SK-N-SH (cell line): ENCODE measurements around the gene CRIM1. TPM values are rescaled to one million over a fixed set of nuclear protein-coding genes. Genes with fewer than 3 reads are reported as not detected.

Experiments used
- CTCF ChIA-PET: fragments of 300-600, 350-600 bp; formaldehyde crosslinking; extraction: SDS; loops from one replicate; lab custom pipeline; 2021; lab: Yijun Ruan, JAX
- POLR2A ChIA-PET: fragments of 350-600 bp; sonication (Branson Sonifier 250); formaldehyde crosslinking; extraction: SDS; loops from one replicate; lab custom pipeline; 2020; ENCODE audit warnings: antibody characterized with exemption, inconsistent platforms; lab: Yijun Ruan, JAX
- DNase-seq: peaks from one replicate; pipeline ENCODE4 v3.0.0; 2012
- H2AFZ ChIP-seq: fragments of 200-600 bp; sonication (generic); 2 replicates; pipeline ENCODE4 v1.8.1; 2016; ENCODE audit warnings: antibody characterized with exemption, mild to moderate bottlenecking, low read depth
- H3F3A ChIP-seq: fragments of 200-600 bp; sonication (generic); replicated peaks from 2 replicates; pipeline ENCODE3; 2016; ENCODE audit warnings: antibody characterized with exemption, mild to moderate bottlenecking; ENCODE audit not compliant: insufficient read depth
- H3K27ac ChIP-seq, 2 experiments: fragments of 200-500 bp in 1 of 2; fragments of 200-600 bp in 1 of 2; sonication (Bioruptor generic) in 1 of 2; sonication (generic), shearing (Covaris generic) in 1 of 2; 2 replicates each; pipeline versions ENCODE4 v1.5.1 to v1.6.1; 2014 to 2016; ENCODE audit warnings: low read depth in 2 of 2, inconsistent platforms in 1 of 2, low read length in 1 of 2, mild to moderate bottlenecking in 1 of 2, mixed read lengths in 1 of 2
- H3K27me3 ChIP-seq: fragments of 200-600 bp; sonication (generic), shearing (Covaris generic); 2 replicates; pipeline ENCODE4 v1.6.1; 2016; ENCODE audit warnings: mixed run types; ENCODE audit not compliant: insufficient read depth
- H3K36me3 ChIP-seq, 2 experiments: fragments of 200-500 bp in 1 of 2; fragments of 200-600 bp in 1 of 2; sonication (Bioruptor generic) in 1 of 2; sonication (generic) in 1 of 2; replicated peaks in 1 of 2; 2 replicates each; pipeline versions ENCODE3 to v1.5.1; 2014 to 2016; ENCODE audit warnings: low read length in 1 of 2, mild to moderate bottlenecking in 1 of 2; ENCODE audit not compliant: insufficient read depth in 2 of 2, control insufficient read depth in 1 of 2
- H3K4me1 ChIP-seq, 2 experiments: fragments of 200-500 bp in 1 of 2; fragments of 200-600 bp in 1 of 2; sonication (Bioruptor generic) in 1 of 2; sonication (generic), shearing (Covaris generic) in 1 of 2; 2 replicates each; pipeline versions ENCODE4 v1.5.1 to v1.6.1; 2014 to 2016; ENCODE audit warnings: low read depth in 1 of 2, low read length in 1 of 2, mixed run types in 1 of 2; ENCODE audit not compliant: insufficient read depth in 2 of 2, control insufficient read depth in 1 of 2
- H3K4me2 ChIP-seq: fragments of 200-600 bp; sonication (generic), shearing (Covaris generic); 2 replicates; pipeline ENCODE4 v1.6.1; 2017; ENCODE audit warnings: mixed run types
- H3K4me3 ChIP-seq, 2 experiments: fragments of 200-500 bp in 1 of 2; fragments of 200-600 bp in 1 of 2; sonication (Bioruptor generic) in 1 of 2; sonication (generic), shearing (Covaris generic) in 1 of 2; 2 replicates each; pipeline versions ENCODE4 v1.5.1 to v1.8.1; 2014 to 2016; ENCODE audit warnings: low read depth in 2 of 2, inconsistent platforms in 1 of 2, low read length in 1 of 2, mild to moderate bottlenecking in 1 of 2, mixed read lengths in 1 of 2, moderate library complexity in 1 of 2
- H3K79me2 ChIP-seq: fragments of 200-600 bp; sonication (generic); 2 replicates; pipeline ENCODE4 v1.8.1; 2017; ENCODE audit warnings: mild to moderate bottlenecking; ENCODE audit not compliant: insufficient read depth
- H3K9ac ChIP-seq: fragments of 200-600 bp; sonication (generic); 2 replicates; pipeline ENCODE4 v1.6.1; 2017; ENCODE audit warnings: mixed run types
- H3K9me2 ChIP-seq: fragments of 200-600 bp; sonication (generic); 2 replicates; pipeline ENCODE4 v1.6.1; 2017; ENCODE audit warnings: mixed run types
- H3K9me3 ChIP-seq: fragments of 200-600 bp; sonication (generic); 2 replicates; pipeline ENCODE4 v1.6.1; 2017; ENCODE audit warnings: mixed run types, mild to moderate bottlenecking, moderate library complexity
- H4K20me1 ChIP-seq: fragments of 200-600 bp; sonication (generic); 2 replicates; pipeline ENCODE4 v1.6.1; 2017; ENCODE audit warnings: mild to moderate bottlenecking, mixed run types; ENCODE audit not compliant: insufficient read depth
- ELF1 ChIP-seq: IDR thresholded peaks from 2 replicates; pipeline ENCODE4 v1.4.0; 2012
- EP300 ChIP-seq, 2 experiments: IDR thresholded peaks; 2 replicates each; pipeline versions ENCODE4 v1.4.0 to v1.6.1; 2012; ENCODE audit warnings: borderline replicate concordance in 1 of 2, low read depth in 1 of 2, low read length in 1 of 2
- FOXJ3 ChIP-seq: sonication (generic); formaldehyde crosslinking; IDR thresholded peaks from 2 replicates; pipeline ENCODE4 v1.5.1; 2020; ENCODE audit warnings: mild to moderate bottlenecking, missing genetic modification reagents
- JUND ChIP-seq: IDR thresholded peaks from 2 replicates; pipeline ENCODE4 v1.4.0; 2012
- MEF2A ChIP-seq: IDR thresholded peaks from 2 replicates; pipeline ENCODE4 v1.4.0; 2012; ENCODE audit warnings: low read depth, borderline replicate concordance
- NFIC ChIP-seq: IDR thresholded peaks from 2 replicates; pipeline ENCODE4 v1.4.0; 2012; ENCODE audit warnings: borderline replicate concordance
- NRF1 ChIP-seq: IDR thresholded peaks from 2 replicates; pipeline ENCODE4 v1.6.1; 2012; ENCODE audit warnings: low read depth, mild to moderate bottlenecking, low read length
- POLR2AphosphoS5 ChIP-seq: IDR thresholded peaks from 2 replicates; pipeline ENCODE4 v1.6.1; 2012; ENCODE audit warnings: low read depth, low read length
- RCOR1 ChIP-seq: fragments of 150-350 bp; IDR thresholded peaks from 2 replicates; pipeline ENCODE4 v1.6.1; 2017; ENCODE audit warnings: antibody characterized with exemption, low read length
- SIN3A ChIP-seq: IDR thresholded peaks from 2 replicates; pipeline ENCODE4 v1.6.1; 2012; ENCODE audit warnings: low read depth, mild to moderate bottlenecking, low read length, moderate library complexity, borderline replicate concordance
- SMC3 ChIP-seq: IDR thresholded peaks from 2 replicates; pipeline ENCODE4 v1.6.1; 2012; ENCODE audit warnings: low read depth, low read length, improper control_type of control experiment
- TAF1 ChIP-seq: IDR thresholded peaks from 2 replicates; pipeline ENCODE4 v1.6.1; 2012; ENCODE audit warnings: low read depth, mild to moderate bottlenecking, low read length, moderate library complexity, borderline replicate concordance
- TCF12 ChIP-seq: IDR thresholded peaks from 2 replicates; pipeline ENCODE4 v1.4.0; 2012
- TEAD4 ChIP-seq: IDR thresholded peaks from 2 replicates; pipeline ENCODE4 v1.4.0; 2012; ENCODE audit warnings: mild to moderate bottlenecking, borderline replicate concordance; ENCODE audit not compliant: insufficient read depth
- WGBS: methylation state at CpG from one replicate; pipeline ENCODE4 v1.1.6; 2017; ENCODE audit warnings: low lambda C conversion rate; 5-methylcytosine and 5-hydroxymethylcytosine counted together
- polyA plus RNA-seq, 3 experiments: library from polyadenylated mRNA; depleted of rRNA; stranded (reverse); fragments of >200 nt; gene quantifications; 2 replicates each; pipeline ENCODE4 v1.2.3, GENCODE V29; 2012
- TF ChIP-seq, protein P1 (sequence below): IDR thresholded peaks from 2 replicates; pipeline ENCODE4; 2012
- TF ChIP-seq, protein P2 (sequence below): IDR thresholded peaks from 2 replicates; pipeline ENCODE4 v1.4.0; 2012; ENCODE audit warnings: low read depth
- TF ChIP-seq, protein P3 (sequence below): fragments of 200-600 bp; sonication (generic); IDR thresholded peaks from 2 replicates; pipeline ENCODE4 v1.6.1; 2017; ENCODE audit warnings: antibody characterized with exemption, mild to moderate bottlenecking, moderate library complexity
- TF ChIP-seq, protein P4 (sequence below): IDR thresholded peaks from 2 replicates; pipeline ENCODE4 v1.6.1; 2012; ENCODE audit warnings: mild to moderate bottlenecking, low read depth, low read length, moderate library complexity
- TF ChIP-seq, protein P5 (sequence below): fragments of 150-350 bp; IDR thresholded peaks from 2 replicates; pipeline ENCODE4 v1.6.1; 2017; ENCODE audit warnings: antibody characterized with exemption, low read length, low read depth, borderline replicate concordance

The CRIM1 gene
- polyA plus RNA-seq, 1 of the 3 experiments (the other 2 are of a cell fraction) = 244 TPM

DNA sequence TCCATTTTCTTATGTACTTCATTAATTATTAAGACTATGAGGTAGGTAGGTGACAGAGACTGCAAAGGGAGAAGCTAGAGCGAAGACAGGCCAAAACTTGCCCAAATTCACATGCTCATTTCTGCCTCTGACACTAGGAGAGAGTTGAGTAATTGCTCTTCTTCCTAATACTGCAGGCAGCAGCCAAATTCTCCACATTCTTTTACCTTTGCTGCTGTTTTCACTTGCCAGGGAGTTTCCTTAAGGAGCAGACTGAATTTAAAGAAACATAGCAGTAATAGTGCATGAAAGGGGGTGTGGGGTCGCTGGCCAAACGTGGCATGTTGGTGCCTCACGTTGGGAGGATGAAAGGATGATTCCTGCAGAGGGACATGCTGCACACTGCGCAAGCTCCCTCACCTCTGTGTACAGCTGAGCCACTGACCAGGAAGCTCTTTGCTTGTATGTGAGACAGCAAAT is 12.3 kb downstream of the CRIM1 start:
- Histone ChIP-seq H3K4me1 (peaks cover 5 to 86% of the 10 kb centered on the region in 2 experiments), H4K20me1 (peaks cover 40% of the 10 kb centered on the region), H3K79me2 (peaks cover 100% of the 10 kb centered on the region), H3K4me2 (peak overlapping the region; percentile 67), H2AFZ (no peak overlapping the region), H3K36me3 (peaks cover 8 to 18% of the 10 kb centered on the region in 2 experiments), H3K27ac (peak overlapping the region; percentile 86 to 96), H3K9me2 (no peaks in the 10 kb centered on the region), H3K27me3 (no peaks in the 10 kb centered on the region), H3F3A (peaks cover 80% of the 10 kb centered on the region), H3K4me3 (peak overlapping the region in 1 of 2 experiments; percentile 34; a peak in 3 of 4 replicates), H3K9ac (peak overlapping the region; percentile 23; the same call in 1 of the 2 replicates), H3K9me3 (no peaks in the 10 kb centered on the region)
- peak; percentile 77; the same call in 1 of the 2 replicates for TF ChIP-seq TEAD4
- TF ChIP-seq, protein P1, sequence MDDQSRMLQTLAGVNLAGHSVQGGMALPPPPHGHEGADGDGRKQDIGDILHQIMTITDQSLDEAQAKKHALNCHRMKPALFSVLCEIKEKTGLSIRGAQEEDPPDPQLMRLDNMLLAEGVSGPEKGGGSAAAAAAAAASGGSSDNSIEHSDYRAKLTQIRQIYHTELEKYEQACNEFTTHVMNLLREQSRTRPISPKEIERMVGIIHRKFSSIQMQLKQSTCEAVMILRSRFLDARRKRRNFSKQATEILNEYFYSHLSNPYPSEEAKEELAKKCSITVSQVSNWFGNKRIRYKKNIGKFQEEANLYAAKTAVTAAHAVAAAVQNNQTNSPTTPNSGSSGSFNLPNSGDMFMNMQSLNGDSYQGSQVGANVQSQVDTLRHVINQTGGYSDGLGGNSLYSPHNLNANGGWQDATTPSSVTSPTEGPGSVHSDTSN = peak; percentile 83
- peak; percentile 35; the same call in 1 of the 2 replicates for TF ChIP-seq JUND
- TF ChIP-seq, protein P2, sequence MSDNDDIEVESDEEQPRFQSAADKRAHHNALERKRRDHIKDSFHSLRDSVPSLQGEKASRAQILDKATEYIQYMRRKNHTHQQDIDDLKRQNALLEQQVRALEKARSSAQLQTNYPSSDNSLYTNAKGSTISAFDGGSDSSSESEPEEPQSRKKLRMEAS = peak; percentile 58; the same call in 1 of the 2 replicates
- TF ChIP-seq POLR2AphosphoS5 = peak; percentile 38; the same call in 1 of the 2 replicates
- no peak for TF ChIP-seq FOXJ3 (CRISPR knock-in tag)
- peak; percentile 61; the same call in 1 of the 2 replicates for TF ChIP-seq NFIC
- peak; percentile 52 for TF ChIP-seq TCF12
- TF ChIP-seq NRF1 = no peak
- TF ChIP-seq ELF1 = no peak
- CTCF ChIA-PET = interaction anchor here (0.6 to 3.0 kb wide), 6 partner anchors 10 to 418 kb away, joined by 3 to 14 read pairs (median 4); no protein-coding TSS in a partner anchor
- no peak for DNase-seq
- POLR2A ChIA-PET = no interaction called here
- 14% methylated on average over 5 of the region's 5 CpGs for WGBS

DNA sequence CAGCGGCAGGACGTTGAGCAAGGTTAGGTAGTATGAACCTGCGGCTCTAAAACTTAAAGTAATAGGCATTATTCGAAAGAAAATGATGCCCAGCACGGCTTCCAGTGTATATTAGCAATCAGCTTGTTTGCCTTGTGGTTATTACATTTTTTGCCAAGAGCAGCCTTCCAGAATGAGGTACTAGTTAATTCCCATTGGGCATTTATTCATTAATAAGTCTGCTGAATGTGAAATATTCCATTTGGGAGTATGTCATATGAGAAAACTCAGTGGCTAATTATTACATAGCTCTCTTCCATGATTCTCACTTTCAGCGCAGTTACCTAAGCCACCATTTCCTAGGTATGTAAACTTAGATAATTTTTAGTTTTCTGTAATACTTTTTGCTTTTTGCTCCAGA is 12.9 kb downstream of the CRIM1 start:
- H2AFZ ChIP-seq = no peak overlapping the region
- peaks cover 5 to 87% of the 10 kb centered on the region in 2 experiments for H3K4me1 ChIP-seq
- H3K79me2 ChIP-seq = peaks cover 100% of the 10 kb centered on the region
- H3K9me2 ChIP-seq = no peaks in the 10 kb centered on the region
- H3K4me3 ChIP-seq = peak overlapping the region in 1 of 2 experiments; percentile 34; a peak in 2 of 4 replicates
- H3K27me3 ChIP-seq = no peaks in the 10 kb centered on the region
- no peak for DNase-seq
- peaks cover 8 to 18% of the 10 kb centered on the region in 2 experiments for H3K36me3 ChIP-seq
- ChIA-PET POLR2A (no interaction called here), CTCF (interaction anchor here (0.9 to 3.0 kb wide), 5 partner anchors 10 to 92 kb away, joined by 3 to 14 read pairs (median 4); no protein-coding TSS in a partner anchor)
- peaks cover 36% of the 10 kb centered on the region for H4K20me1 ChIP-seq
- peak overlapping the region; percentile 86 to 96 for H3K27ac ChIP-seq
- peak overlapping the region; percentile 39; the same call in 1 of the 2 replicates for H3K9ac ChIP-seq
- H3K4me2 ChIP-seq = peak overlapping the region; percentile 67
- H3F3A ChIP-seq = peaks cover 84% of the 10 kb centered on the region
- no peaks in the 10 kb centered on the region for H3K9me3 ChIP-seq
- WGBS = 41% methylated on average over 6 of the region's 6 CpGs
- TF ChIP-seq, protein P3, sequence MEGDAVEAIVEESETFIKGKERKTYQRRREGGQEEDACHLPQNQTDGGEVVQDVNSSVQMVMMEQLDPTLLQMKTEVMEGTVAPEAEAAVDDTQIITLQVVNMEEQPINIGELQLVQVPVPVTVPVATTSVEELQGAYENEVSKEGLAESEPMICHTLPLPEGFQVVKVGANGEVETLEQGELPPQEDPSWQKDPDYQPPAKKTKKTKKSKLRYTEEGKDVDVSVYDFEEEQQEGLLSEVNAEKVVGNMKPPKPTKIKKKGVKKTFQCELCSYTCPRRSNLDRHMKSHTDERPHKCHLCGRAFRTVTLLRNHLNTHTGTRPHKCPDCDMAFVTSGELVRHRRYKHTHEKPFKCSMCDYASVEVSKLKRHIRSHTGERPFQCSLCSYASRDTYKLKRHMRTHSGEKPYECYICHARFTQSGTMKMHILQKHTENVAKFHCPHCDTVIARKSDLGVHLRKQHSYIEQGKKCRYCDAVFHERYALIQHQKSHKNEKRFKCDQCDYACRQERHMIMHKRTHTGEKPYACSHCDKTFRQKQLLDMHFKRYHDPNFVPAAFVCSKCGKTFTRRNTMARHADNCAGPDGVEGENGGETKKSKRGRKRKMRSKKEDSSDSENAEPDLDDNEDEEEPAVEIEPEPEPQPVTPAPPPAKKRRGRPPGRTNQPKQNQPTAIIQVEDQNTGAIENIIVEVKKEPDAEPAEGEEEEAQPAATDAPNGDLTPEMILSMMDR = no peak
- TF ChIP-seq TCF12 (no peak), SMC3 (no peak), MEF2A (no peak), EP300 (IDR thresholded peaks at IDR 0.05; ENCODE audit: borderline replicate concordance in 1 of 2, low read depth in 1 of 2, low read length in 1 of 2) (no peak), ELF1 (no peak), RCOR1 (no peak), TAF1 (no peak), SIN3A (no peak), NRF1 (no peak)
- TF ChIP-seq, protein P4, sequence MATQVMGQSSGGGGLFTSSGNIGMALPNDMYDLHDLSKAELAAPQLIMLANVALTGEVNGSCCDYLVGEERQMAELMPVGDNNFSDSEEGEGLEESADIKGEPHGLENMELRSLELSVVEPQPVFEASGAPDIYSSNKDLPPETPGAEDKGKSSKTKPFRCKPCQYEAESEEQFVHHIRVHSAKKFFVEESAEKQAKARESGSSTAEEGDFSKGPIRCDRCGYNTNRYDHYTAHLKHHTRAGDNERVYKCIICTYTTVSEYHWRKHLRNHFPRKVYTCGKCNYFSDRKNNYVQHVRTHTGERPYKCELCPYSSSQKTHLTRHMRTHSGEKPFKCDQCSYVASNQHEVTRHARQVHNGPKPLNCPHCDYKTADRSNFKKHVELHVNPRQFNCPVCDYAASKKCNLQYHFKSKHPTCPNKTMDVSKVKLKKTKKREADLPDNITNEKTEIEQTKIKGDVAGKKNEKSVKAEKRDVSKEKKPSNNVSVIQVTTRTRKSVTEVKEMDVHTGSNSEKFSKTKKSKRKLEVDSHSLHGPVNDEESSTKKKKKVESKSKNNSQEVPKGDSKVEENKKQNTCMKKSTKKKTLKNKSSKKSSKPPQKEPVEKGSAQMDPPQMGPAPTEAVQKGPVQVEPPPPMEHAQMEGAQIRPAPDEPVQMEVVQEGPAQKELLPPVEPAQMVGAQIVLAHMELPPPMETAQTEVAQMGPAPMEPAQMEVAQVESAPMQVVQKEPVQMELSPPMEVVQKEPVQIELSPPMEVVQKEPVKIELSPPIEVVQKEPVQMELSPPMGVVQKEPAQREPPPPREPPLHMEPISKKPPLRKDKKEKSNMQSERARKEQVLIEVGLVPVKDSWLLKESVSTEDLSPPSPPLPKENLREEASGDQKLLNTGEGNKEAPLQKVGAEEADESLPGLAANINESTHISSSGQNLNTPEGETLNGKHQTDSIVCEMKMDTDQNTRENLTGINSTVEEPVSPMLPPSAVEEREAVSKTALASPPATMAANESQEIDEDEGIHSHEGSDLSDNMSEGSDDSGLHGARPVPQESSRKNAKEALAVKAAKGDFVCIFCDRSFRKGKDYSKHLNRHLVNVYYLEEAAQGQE = no peak
- TF ChIP-seq, protein P5, sequence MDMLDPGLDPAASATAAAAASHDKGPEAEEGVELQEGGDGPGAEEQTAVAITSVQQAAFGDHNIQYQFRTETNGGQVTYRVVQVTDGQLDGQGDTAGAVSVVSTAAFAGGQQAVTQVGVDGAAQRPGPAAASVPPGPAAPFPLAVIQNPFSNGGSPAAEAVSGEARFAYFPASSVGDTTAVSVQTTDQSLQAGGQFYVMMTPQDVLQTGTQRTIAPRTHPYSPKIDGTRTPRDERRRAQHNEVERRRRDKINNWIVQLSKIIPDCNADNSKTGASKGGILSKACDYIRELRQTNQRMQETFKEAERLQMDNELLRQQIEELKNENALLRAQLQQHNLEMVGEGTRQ = no peak
- TF ChIP-seq, protein P2 = no peak
